PC-3 (cell line): Measurements from ENCODE around the gene BBS7.

Source experiments
- EZH2 ChIP-seq: fragments of 300-600 bp; sonication (generic); IDR thresholded peaks from one replicate; pipeline ENCODE4 v1.6.1; 2017; ENCODE audit warnings: antibody characterized with exemption, mild to moderate bottlenecking, low read length; ENCODE audit not compliant: unreplicated experiment
- TF ChIP-seq, protein P1 (sequence below): fragments of 300-600 bp; sonication (generic); conservative IDR thresholded peaks from 2 replicates; pipeline ENCODE4 v1.5.1; 2017; ENCODE audit warnings: antibody characterized with exemption, low read depth, mild to moderate bottlenecking, low read length

DNA sequence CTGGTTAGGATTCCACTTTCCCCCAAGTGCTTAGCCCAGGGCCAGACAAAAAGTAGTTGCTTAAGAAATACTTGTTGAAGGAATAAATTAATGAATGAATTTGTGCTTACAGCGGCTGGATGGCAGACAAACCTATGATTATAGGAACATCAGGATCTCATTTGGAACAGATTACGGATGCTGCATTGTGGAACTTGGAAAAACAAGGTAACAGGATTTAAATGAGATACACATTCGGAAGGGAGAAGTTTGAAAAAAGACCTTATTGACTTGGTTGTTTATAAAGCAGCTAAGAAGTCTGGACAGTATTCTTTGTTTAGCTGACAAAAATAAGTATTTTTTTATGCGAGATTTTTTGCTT, 68.6 kb downstream of the BBS7 start:
- TF ChIP-seq, protein P1, sequence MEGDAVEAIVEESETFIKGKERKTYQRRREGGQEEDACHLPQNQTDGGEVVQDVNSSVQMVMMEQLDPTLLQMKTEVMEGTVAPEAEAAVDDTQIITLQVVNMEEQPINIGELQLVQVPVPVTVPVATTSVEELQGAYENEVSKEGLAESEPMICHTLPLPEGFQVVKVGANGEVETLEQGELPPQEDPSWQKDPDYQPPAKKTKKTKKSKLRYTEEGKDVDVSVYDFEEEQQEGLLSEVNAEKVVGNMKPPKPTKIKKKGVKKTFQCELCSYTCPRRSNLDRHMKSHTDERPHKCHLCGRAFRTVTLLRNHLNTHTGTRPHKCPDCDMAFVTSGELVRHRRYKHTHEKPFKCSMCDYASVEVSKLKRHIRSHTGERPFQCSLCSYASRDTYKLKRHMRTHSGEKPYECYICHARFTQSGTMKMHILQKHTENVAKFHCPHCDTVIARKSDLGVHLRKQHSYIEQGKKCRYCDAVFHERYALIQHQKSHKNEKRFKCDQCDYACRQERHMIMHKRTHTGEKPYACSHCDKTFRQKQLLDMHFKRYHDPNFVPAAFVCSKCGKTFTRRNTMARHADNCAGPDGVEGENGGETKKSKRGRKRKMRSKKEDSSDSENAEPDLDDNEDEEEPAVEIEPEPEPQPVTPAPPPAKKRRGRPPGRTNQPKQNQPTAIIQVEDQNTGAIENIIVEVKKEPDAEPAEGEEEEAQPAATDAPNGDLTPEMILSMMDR, result no peak
- no peak for TF ChIP-seq EZH2
